MCF 10A (cell line): ENCODE measurements around the gene HNRNPH2. TPM values are rescaled to one million over a fixed set of nuclear protein-coding genes. Genes with fewer than 3 reads are reported as not detected.

Experiments
- BruUV-seq: library from RNA; stranded (reverse); fragments of 400-500 nt; replicated peaks from 2 replicates; lab custom pipeline; 2021; lab: Mats Ljungman, UMichigan
- CTCF ChIA-PET: fragments of 300-600 bp; sonication (Branson Sonifier 250); formaldehyde crosslinking; extraction: SDS; loops from one replicate; lab custom pipeline; 2021; ENCODE audit warnings: antibody characterized with exemption, inconsistent platforms; lab: Yijun Ruan, JAX
- POLR2A ChIA-PET: fragments of 300-600, 350-650 bp; sonication (Branson Sonifier 250); formaldehyde crosslinking; extraction: SDS; loops from one replicate; lab custom pipeline; 2020; ENCODE audit warnings: antibody characterized with exemption, inconsistent platforms; lab: Yijun Ruan, JAX
- DNase-seq: peaks from one replicate; pipeline ENCODE4 v3.0.0-alpha.2; 2018; ENCODE audit not compliant: unreplicated experiment
- H3K27ac Mint-ChIP-seq: one replicate; pipeline ENCODE4 v1.8.0; 2022; ENCODE audit warnings: mild to moderate bottlenecking, low read depth, mixed read lengths; ENCODE audit not compliant: unreplicated experiment
- H3K27me3 Mint-ChIP-seq: one replicate; pipeline ENCODE4 v1.8.0; 2022; ENCODE audit warnings: mixed read lengths; ENCODE audit not compliant: insufficient read depth, unreplicated experiment
- H3K36me3 Mint-ChIP-seq: one replicate; pipeline ENCODE4 v1.8.0; 2022; ENCODE audit warnings: mild to moderate bottlenecking, moderate library complexity, mixed read lengths; ENCODE audit not compliant: insufficient read depth, unreplicated experiment
- H3K4me1 Mint-ChIP-seq: one replicate; pipeline ENCODE4 v1.8.0; 2022; ENCODE audit warnings: mixed read lengths; ENCODE audit not compliant: insufficient read depth, unreplicated experiment
- H3K4me3 Mint-ChIP-seq: one replicate; pipeline ENCODE4 v1.8.0; 2022; ENCODE audit warnings: mild to moderate bottlenecking, moderate library complexity, mixed read lengths; ENCODE audit not compliant: unreplicated experiment
- H3K9me3 Mint-ChIP-seq: one replicate; pipeline ENCODE4 v1.8.0; 2022; ENCODE audit warnings: mixed read lengths; ENCODE audit not compliant: unreplicated experiment
- intact Hi-C: fragments of 100-400 bp; cut with micrococcal nuclease; formaldehyde crosslinking; loops from 2 replicates; pipeline ENCODE4 v1.14.1; 2022
- total RNA-seq: library from RNA; stranded (reverse); gene quantifications from 2 replicates; pipeline ENCODE4 v1.2.3, GENCODE V29; 2022
- TF ChIP-seq, protein P1 (sequence below): fragments of 200-600 bp; IDR thresholded peaks from one replicate; pipeline ENCODE4 v1.8.0; 2022; ENCODE audit warnings: antibody characterized with exemption, mild to moderate bottlenecking; ENCODE audit not compliant: unreplicated experiment

The HNRNPH2 gene
- total RNA-seq, 1 experiment from 2014 or later, result 35.5 TPM

DNA sequence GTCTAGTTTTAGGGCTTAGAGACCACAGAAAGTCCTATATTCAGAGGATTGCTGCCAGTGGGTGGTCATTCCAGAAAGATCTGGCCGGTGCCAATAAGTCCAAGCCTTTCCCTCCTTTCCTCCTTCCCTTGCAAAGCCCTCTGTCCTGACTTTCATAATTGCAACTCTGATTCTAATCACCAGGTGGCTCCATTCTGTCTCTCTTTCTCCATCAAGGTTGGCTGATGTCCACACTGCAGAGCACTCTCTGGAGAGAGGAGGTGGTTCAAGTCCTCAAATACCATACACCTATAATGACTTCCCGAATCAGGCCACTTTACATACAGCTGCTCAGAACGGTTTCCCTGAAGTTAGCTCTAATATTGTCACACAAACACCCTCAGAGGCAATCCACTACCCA, 54.9 kb downstream of the HNRNPH2 start:
- peaks cover 63% of the 10 kb centered on the region for H3K27me3 Mint-ChIP-seq
- CTCF ChIA-PET, result interaction anchor here (0.5 to 1.7 kb wide), 7 partner anchors 43 to 448 kb away, joined by 3 to 10 read pairs (median 3); no protein-coding TSS in a partner anchor

More for the DNA sequence above, 54.9 kb downstream of the HNRNPH2 start:
- TF ChIP-seq, protein P1, sequence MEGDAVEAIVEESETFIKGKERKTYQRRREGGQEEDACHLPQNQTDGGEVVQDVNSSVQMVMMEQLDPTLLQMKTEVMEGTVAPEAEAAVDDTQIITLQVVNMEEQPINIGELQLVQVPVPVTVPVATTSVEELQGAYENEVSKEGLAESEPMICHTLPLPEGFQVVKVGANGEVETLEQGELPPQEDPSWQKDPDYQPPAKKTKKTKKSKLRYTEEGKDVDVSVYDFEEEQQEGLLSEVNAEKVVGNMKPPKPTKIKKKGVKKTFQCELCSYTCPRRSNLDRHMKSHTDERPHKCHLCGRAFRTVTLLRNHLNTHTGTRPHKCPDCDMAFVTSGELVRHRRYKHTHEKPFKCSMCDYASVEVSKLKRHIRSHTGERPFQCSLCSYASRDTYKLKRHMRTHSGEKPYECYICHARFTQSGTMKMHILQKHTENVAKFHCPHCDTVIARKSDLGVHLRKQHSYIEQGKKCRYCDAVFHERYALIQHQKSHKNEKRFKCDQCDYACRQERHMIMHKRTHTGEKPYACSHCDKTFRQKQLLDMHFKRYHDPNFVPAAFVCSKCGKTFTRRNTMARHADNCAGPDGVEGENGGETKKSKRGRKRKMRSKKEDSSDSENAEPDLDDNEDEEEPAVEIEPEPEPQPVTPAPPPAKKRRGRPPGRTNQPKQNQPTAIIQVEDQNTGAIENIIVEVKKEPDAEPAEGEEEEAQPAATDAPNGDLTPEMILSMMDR, result peak; percentile 35
- Mint-ChIP-seq H3K27ac (no peak overlapping the region), H3K9me3 (no peaks in the 10 kb centered on the region), H3K4me1 (no peaks in the 10 kb centered on the region), H3K36me3 (no peaks in the 10 kb centered on the region), H3K4me3 (no peak overlapping the region)
- POLR2A ChIA-PET, result interaction anchor here (0.8 kb wide), 1 partner anchor 48 kb away, joined by 3 read pairs; no protein-coding TSS in a partner anchor
- DNase-seq, result peak; percentile 51
- no TSS peak for BruUV-seq
- intact Hi-C loops, result loop anchor here (5.0 kb wide), 1 partner anchor 334 kb away; no protein-coding TSS in a partner anchor

Other genes starting within 250 kb of the HNRNPH2 start
- gene DRP2, start 188.4 kb upstream of the HNRNPH2 start, total RNA-seq, result 0.40 and 0.47 TPM in 2 replicates
- 0.21 TPM in 1 of 2 replicates, not detected in the other for gene TAF7L, start 116.9 kb upstream of the HNRNPH2 start, total RNA-seq
- gene TIMM8A, start 59.5 kb upstream of the HNRNPH2 start, total RNA-seq, result 14.9 and 17.2 TPM in 2 replicates
- not detected in 2 replicates for gene BTK, start 22.0 kb upstream of the HNRNPH2 start, total RNA-seq
- gene RPL36A, start 17.2 kb upstream of the HNRNPH2 start, total RNA-seq, result 445 and 482 TPM in 2 replicates
- gene GLA, start 297 bp upstream of the HNRNPH2 start, total RNA-seq, result 11.7 and 13.3 TPM in 2 replicates
- gene ARMCX4, start 77.2 kb downstream of the HNRNPH2 start, total RNA-seq, result not detected in 2 replicates
- not detected in 2 replicates for gene ARMCX1, start 142.3 kb downstream of the HNRNPH2 start, total RNA-seq
- not detected in 2 replicates for gene ARMCX6, start 209.8 kb downstream of the HNRNPH2 start, total RNA-seq
- gene ARMCX3, start 214.9 kb downstream of the HNRNPH2 start, total RNA-seq, result 1.4 and 1.8 TPM in 2 replicates